Gastrocnemius medialis (tissue), 4 donors: Measurements from ENCODE around the gene SPON1.

Source experiments
- POLR2A ChIP-seq, 2 donors: fragments of 450-650 bp; IDR thresholded peaks; one replicate each; pipeline ENCODE4 v1.6.1; 2017; ENCODE audit warnings: antibody characterized with exemption in 2 of 2, mild to moderate bottlenecking in 2 of 2, moderate library complexity in 2 of 2
- TF ChIP-seq, protein P1 (sequence below), 5 experiments: fragments of 450-650 bp in 3 of 5; fragments of 200-600 bp in 2 of 5; sonication (generic) in 2 of 5; IDR thresholded peaks in 4 of 5; conservative IDR thresholded peaks in 1 of 5; 1 replicate in 4 of 5; 2 replicates in 1 of 5; pipeline ENCODE4 v1.5.1; 2016 to 2019; ENCODE audit warnings: antibody characterized with exemption in 5 of 5, mild to moderate bottlenecking in 3 of 5, moderate library complexity in 3 of 5

DNA sequence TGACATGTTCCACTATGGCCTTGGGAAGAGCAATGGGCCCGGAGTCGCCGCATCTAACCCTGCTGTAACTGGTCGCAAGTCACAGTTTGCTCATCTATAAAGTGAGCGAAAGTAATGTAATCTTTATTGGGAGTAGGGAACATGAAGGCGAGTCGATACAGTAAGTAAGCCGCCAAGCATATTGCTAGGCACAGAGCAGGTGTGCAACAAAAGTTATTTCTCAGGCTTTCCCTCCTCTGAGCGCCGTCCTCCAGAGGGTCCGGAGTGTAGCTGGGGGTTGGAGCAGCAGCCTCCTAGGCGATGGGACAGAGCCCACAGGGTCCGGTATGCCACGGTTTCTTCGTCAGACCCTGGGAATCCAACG lies 343 bp upstream of the SPON1 start:
- TF ChIP-seq, protein P1, sequence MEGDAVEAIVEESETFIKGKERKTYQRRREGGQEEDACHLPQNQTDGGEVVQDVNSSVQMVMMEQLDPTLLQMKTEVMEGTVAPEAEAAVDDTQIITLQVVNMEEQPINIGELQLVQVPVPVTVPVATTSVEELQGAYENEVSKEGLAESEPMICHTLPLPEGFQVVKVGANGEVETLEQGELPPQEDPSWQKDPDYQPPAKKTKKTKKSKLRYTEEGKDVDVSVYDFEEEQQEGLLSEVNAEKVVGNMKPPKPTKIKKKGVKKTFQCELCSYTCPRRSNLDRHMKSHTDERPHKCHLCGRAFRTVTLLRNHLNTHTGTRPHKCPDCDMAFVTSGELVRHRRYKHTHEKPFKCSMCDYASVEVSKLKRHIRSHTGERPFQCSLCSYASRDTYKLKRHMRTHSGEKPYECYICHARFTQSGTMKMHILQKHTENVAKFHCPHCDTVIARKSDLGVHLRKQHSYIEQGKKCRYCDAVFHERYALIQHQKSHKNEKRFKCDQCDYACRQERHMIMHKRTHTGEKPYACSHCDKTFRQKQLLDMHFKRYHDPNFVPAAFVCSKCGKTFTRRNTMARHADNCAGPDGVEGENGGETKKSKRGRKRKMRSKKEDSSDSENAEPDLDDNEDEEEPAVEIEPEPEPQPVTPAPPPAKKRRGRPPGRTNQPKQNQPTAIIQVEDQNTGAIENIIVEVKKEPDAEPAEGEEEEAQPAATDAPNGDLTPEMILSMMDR (IDR thresholded peaks at IDR 0.05 in 4 of 5, conservative IDR thresholded peaks at IDR 0.05 in 1 of 5) = no peak
- TF ChIP-seq POLR2A (IDR thresholded peaks at IDR 0.05) = no peak
